ENCODE measurements around the gene SPNS2. TPM values are rescaled to one million over a fixed set of nuclear protein-coding genes. Genes with fewer than 3 reads are reported as not detected.

The SPNS2 gene
- total RNA-seq, 2 experiments from 2014 or later = 0.33 to 0.53 TPM

DNA sequence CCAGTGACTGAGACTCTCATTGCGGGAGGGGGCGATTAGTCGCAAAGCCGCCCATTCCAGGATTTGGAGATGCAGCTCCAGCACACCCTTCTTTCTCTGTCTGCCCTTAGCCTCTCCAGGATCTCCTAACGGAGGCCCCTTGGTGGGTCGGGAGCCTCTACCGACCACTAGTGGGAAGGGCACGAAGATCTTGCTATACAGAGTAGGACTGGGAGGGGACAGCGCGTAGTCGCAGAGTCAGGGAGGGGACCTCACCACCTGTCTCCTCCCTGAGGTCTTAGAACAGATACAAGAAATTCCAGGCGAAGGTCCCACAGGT, 85.1 kb downstream of the SPNS2 start:
- peaks cover 4% of the 10 kb centered on the region for H3K4me1 Mint-ChIP-seq (ENCODE audit: low read depth)
- intact Hi-C loops (cut with DNase I, micrococcal nuclease) = no loop called here
- DNase-seq = peak in 3 of 14 experiments; percentile 8 to 48 (median 38)
- no peaks in the 10 kb centered on the region for H3K36me3 ChIP-seq (ENCODE audit: insufficient read depth, low read length)
- peaks cover 10% of the 10 kb centered on the region for H3K4me1 ChIP-seq (ENCODE audit: insufficient read depth, low read length)
- no peaks in the 10 kb centered on the region for H3K9me3 ChIP-seq (ENCODE audit: control insufficient read depth in 1 of 2, insufficient read depth in 1 of 2, low read length in 2 of 2)
- peak overlapping the region; percentile 10 for H3K4me3 ChIP-seq (ENCODE audit: low read length)
- peak overlapping the region; percentile 85 for H3K4me3 Mint-ChIP-seq
- H3K27me3 ChIP-seq (ENCODE audit: control insufficient read depth in 1 of 2, insufficient read depth in 2 of 2, low read length in 2 of 2) = peaks cover 22 to 31% of the 10 kb centered on the region in 2 experiments
- no peak overlapping the region for H3K27ac Mint-ChIP-seq
- H3K9me3 Mint-ChIP-seq = no peaks in the 10 kb centered on the region
- POLR2A ChIA-PET = no interaction called here
- TF ChIP-seq, protein P1, sequence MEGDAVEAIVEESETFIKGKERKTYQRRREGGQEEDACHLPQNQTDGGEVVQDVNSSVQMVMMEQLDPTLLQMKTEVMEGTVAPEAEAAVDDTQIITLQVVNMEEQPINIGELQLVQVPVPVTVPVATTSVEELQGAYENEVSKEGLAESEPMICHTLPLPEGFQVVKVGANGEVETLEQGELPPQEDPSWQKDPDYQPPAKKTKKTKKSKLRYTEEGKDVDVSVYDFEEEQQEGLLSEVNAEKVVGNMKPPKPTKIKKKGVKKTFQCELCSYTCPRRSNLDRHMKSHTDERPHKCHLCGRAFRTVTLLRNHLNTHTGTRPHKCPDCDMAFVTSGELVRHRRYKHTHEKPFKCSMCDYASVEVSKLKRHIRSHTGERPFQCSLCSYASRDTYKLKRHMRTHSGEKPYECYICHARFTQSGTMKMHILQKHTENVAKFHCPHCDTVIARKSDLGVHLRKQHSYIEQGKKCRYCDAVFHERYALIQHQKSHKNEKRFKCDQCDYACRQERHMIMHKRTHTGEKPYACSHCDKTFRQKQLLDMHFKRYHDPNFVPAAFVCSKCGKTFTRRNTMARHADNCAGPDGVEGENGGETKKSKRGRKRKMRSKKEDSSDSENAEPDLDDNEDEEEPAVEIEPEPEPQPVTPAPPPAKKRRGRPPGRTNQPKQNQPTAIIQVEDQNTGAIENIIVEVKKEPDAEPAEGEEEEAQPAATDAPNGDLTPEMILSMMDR (IDR thresholded peaks at IDR 0.05) = peak; percentile 22
- CTCF ChIA-PET = no interaction called here
- H3K27me3 Mint-ChIP-seq = peaks cover 44% of the 10 kb centered on the region
- H3K36me3 Mint-ChIP-seq (ENCODE audit: low read depth) = no peaks in the 10 kb centered on the region
- H3K27ac ChIP-seq (ENCODE audit: low read depth in 1 of 2, low read length in 2 of 2) = no peak overlapping the region
- ATAC-seq (ENCODE audit: poor library complexity) = peak; percentile 72

DNA sequence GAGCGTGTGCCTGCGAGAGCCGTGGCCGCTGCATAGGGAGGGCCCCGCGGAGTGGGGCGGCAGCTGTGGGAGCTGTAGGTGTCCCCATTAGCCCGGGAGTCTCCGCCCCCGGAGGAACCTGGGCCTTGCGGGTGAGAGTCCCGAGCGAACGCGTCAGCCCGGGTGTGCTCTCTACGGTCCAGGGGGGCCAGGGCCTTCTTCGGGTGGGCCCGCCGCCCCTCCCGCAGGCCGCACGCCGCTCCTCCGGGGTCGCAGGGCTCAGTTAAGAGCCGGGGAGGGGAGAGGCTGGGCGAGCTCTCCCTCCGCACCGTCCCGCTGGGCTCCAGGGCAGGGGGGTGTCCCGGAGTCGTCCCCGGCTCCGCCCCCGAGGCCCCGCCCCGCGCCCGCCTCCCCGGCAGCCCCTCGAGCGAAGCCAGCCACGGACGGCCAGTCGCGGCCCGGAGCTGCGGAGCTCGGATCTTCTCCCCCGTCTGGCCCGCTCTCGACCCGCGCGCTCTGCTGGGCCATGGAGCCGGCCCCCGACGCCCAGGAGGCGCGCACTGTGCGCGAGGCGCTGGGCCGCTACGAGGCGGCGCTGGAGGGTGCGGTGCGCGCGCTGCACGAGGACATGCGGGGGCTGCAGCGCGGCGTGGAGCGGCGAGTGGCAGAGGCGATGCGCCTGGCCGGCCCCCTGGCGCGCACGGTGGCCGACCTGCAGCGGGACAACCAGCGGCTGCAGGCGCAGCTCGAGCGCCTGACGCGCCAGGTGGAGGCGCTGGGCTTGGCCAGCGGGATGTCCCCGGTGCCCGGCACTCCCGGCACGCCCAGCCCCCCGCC, 85.6 kb downstream of the SPNS2 start, which contains the start of gene SMTNL2:
Gene SMTNL2, plus strand, starts transcription at position 429 of the 816 bp plus-strand sequence. Its CDS starts 77 bp downstream, at position 506.
- Mint-ChIP-seq H3K36me3 (ENCODE audit: low read depth) (no peaks in the 10 kb centered on the region), H3K27ac (no peak within 1 kb of the TSS), H3K4me3 (peak within 1 kb of the TSS; percentile 85), H3K4me1 (ENCODE audit: low read depth) (peaks cover 4% of the 10 kb centered on the region), H3K9me3 (no peaks in the 10 kb centered on the region), H3K27me3 (peaks cover 46% of the 10 kb centered on the region)
- H3K4me3 ChIP-seq (ENCODE audit: low read length) = peak within 1 kb of the TSS; percentile 10
- ATAC-seq (ENCODE audit: poor library complexity) = peak; percentile 53
- H3K4me1 ChIP-seq (ENCODE audit: insufficient read depth, low read length) = peaks cover 10% of the 10 kb centered on the region
- ChIA-PET POLR2A (interaction anchor here (0.5 kb wide), 1 partner anchor 120 kb away, joined by 4 read pairs; the partner anchor contains the start of gene PELP1), CTCF (no interaction called here)
- peaks cover 22 to 31% of the 10 kb centered on the region in 2 experiments for H3K27me3 ChIP-seq (ENCODE audit: control insufficient read depth in 1 of 2, insufficient read depth in 2 of 2, low read length in 2 of 2)
- H3K27ac ChIP-seq (ENCODE audit: low read depth in 1 of 2, low read length in 2 of 2) = no peak within 1 kb of the TSS
- TF ChIP-seq, protein P1 (IDR thresholded peaks at IDR 0.05) = peak; percentile 1
- intact Hi-C loops (cut with DNase I, micrococcal nuclease) = no loop called here
- peak in 3 of 14 experiments; percentile 8 to 18 (median 8) for DNase-seq
- no peaks in the 10 kb centered on the region for H3K36me3 ChIP-seq (ENCODE audit: insufficient read depth, low read length)
- no peaks in the 10 kb centered on the region for H3K9me3 ChIP-seq (ENCODE audit: control insufficient read depth in 1 of 2, insufficient read depth in 1 of 2, low read length in 2 of 2)

DNA sequence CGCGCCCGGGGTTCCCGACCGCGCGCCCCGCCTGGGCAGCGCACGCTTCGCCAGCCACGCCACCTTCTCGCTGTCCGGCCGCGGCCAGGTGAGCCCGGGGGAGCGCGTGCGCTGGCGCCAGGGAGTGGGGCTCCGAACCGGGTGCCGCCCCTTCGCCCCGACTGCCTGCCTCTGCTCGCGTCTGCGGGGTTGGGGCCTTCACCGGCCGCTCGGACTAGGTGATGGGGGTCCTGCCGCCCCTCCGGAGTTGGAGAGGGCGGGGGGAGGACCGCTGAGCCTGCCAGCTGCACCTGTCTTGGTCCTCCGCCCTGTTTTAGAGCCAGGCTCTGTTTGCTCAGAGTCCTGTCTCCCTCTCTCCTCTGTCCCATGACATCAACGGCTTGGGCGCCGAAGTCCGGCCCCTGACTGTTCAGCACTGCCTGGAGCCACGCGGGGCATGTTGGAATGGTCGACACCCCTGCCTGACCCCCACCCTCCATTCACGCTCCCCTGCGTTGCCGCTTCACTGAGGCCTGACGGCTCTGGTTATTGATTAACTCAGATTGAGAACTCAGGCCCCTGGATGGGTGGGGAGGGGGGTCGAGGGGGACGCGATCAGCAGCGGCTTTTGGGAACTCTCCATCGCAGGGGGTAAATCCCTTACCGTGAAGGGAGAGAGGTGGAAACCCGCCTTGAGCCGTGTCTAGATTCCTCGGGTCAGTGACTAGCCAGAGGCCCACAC, 86.4 kb downstream of the SPNS2 start:
- no peaks in the 10 kb centered on the region for H3K9me3 Mint-ChIP-seq
- peaks cover 4% of the 10 kb centered on the region for H3K4me1 Mint-ChIP-seq (ENCODE audit: low read depth)
- H3K4me3 ChIP-seq (ENCODE audit: low read length) = no peak overlapping the region
- intact Hi-C loops (cut with DNase I, micrococcal nuclease) = no loop called here
- peaks cover 46% of the 10 kb centered on the region for H3K27me3 Mint-ChIP-seq
- DNase-seq (no peak), ATAC-seq (ENCODE audit: poor library complexity) (no peak)
- peaks cover 22 to 31% of the 10 kb centered on the region in 2 experiments for H3K27me3 ChIP-seq (ENCODE audit: control insufficient read depth in 1 of 2, insufficient read depth in 2 of 2, low read length in 2 of 2)
- TF ChIP-seq, protein P1 (IDR thresholded peaks at IDR 0.05) = no peak
- H3K27ac ChIP-seq (ENCODE audit: low read depth in 1 of 2, low read length in 2 of 2) = no peak overlapping the region
- POLR2A ChIA-PET = no interaction called here
- CTCF ChIA-PET = no interaction called here
- H3K4me3 Mint-ChIP-seq = no peak overlapping the region
- H3K9me3 ChIP-seq (ENCODE audit: control insufficient read depth in 1 of 2, insufficient read depth in 1 of 2, low read length in 2 of 2) = no peaks in the 10 kb centered on the region
- H3K36me3 Mint-ChIP-seq (ENCODE audit: low read depth) = no peaks in the 10 kb centered on the region
- H3K4me1 ChIP-seq (ENCODE audit: insufficient read depth, low read length) = peaks cover 10% of the 10 kb centered on the region
- no peak overlapping the region for H3K27ac Mint-ChIP-seq
- no peaks in the 10 kb centered on the region for H3K36me3 ChIP-seq (ENCODE audit: insufficient read depth, low read length)

Measured in CD4-positive, alpha-beta T cell (primary cell).